K562 (cell line): Measurements from ENCODE around the gene TLX2. TPM values are rescaled to one million over a fixed set of nuclear protein-coding genes. Genes with fewer than 3 reads are reported as not detected.

Source experiments
- MEIS2 ChIP-seq: fragments of 450-650 bp; IDR thresholded peaks from 2 replicates; pipeline ENCODE4 v1.6.1; 2014; ENCODE audit warnings: mild to moderate bottlenecking; ENCODE audit not compliant: partially characterized antibody
- PRDM10 ChIP-seq: fragments of 450-650 bp; IDR thresholded peaks from 2 replicates; pipeline ENCODE4 v1.6.1; 2018; ENCODE audit not compliant: partially characterized antibody
- VEZF1 ChIP-seq: fragments of 200-800 bp; sonication (Bioruptor generic); IDR thresholded peaks from 2 replicates; pipeline ENCODE4 v1.6.1; 2017; ENCODE audit warnings: missing genetic modification characterization, missing compliant biosample characterization
- ZKSCAN8 ChIP-seq: fragments of 200-800 bp; sonication (Bioruptor generic); IDR thresholded peaks from 2 replicates; pipeline ENCODE4 v1.6.1; 2016; ENCODE audit warnings: missing genetic modification characterization, missing compliant biosample characterization
- polyA plus RNA-seq, 8 experiments: library from polyadenylated mRNA; depleted of rRNA in 4 of 8; stranded (reverse) in 5 of 8; unstranded in 3 of 8; fragments of >200 nt; fragmentation: Nextera tagmentation in 2 of 8; fragmentation: Illumina TruSeq in 1 of 8; extraction: Ambion mirVana in 2 of 8; extraction: Trizol in 1 of 8; gene quantifications; 2 replicates each; pipeline versions ENCODE4 v1.2.1 to v1.2.3, GENCODE V29; 2011 to 2014; ENCODE audit warnings: inconsistent platforms in 1 of 8, missing spikeins in 1 of 8
- total RNA-seq, 7 experiments: library from RNA; depleted of rRNA in 6 of 7; stranded (reverse); fragments of >200 nt in 6 of 7; fragmentation: Illumina TruSeq in 2 of 7; extraction: Trizol in 2 of 7; gene quantifications; 2 replicates each; pipeline versions ENCODE4 v1.2.1 to v1.2.3, GENCODE V29; 2011 to 2021; ENCODE audit warnings: low replicate concordance in 1 of 7

Gene TLX2
- total and polyA plus RNA-seq, 9 of the 15 experiments (the other 6 are each of a cell fraction or from before 2014, with no cell fraction given), result not detected

GRCh38 chr2:74536166-74536950, 22.1 kb downstream of the TLX2 start (continued):
- TF ChIP-seq PRDM10 (no peak), ZKSCAN8 (CRISPR knock-in tag) (no peak), VEZF1 (CRISPR knock-in tag) (no peak), MEIS2 (no peak)
- TF ChIP-seq, all 486 proteins: peak for 1
